DOHH2 (cell line): ENCODE measurements around the gene STPG1.

ENCODE experiments used
- H3F3A ChIP-seq: fragments of 200-600 bp; sonication (generic), shearing (Covaris generic); 2 replicates; pipeline ENCODE4 v1.6.0; 2016; ENCODE audit warnings: antibody characterized with exemption, mild to moderate bottlenecking; ENCODE audit not compliant: control insufficient read depth, insufficient read depth
- H3K27ac ChIP-seq: fragments of 200-600 bp; sonication (generic); 2 replicates; pipeline ENCODE4 v1.5.1; 2014; ENCODE audit warnings: low read depth, mild to moderate bottlenecking, low read length, moderate library complexity
- H3K27me3 ChIP-seq: fragments of 200-600 bp; sonication (generic); 2 replicates; pipeline ENCODE4 v1.6.1; 2014; ENCODE audit warnings: mild to moderate bottlenecking, low read length, mixed read lengths; ENCODE audit not compliant: control insufficient read depth
- H3K36me3 ChIP-seq: fragments of 200-600 bp; sonication (generic); 2 replicates; pipeline ENCODE4 v1.6.1; 2014; ENCODE audit warnings: mild to moderate bottlenecking, low read length, moderate library complexity, mixed read lengths; ENCODE audit not compliant: control insufficient read depth
- H3K4me1 ChIP-seq: fragments of 200-600 bp; sonication (generic); 2 replicates; pipeline ENCODE4 v1.6.1; 2014; ENCODE audit warnings: mild to moderate bottlenecking, low read length, mixed read lengths; ENCODE audit not compliant: control insufficient read depth
- H3K4me2 ChIP-seq: fragments of 200-600 bp; sonication (generic); 2 replicates; pipeline ENCODE4 v1.6.0; 2014; ENCODE audit warnings: mild to moderate bottlenecking, low read length, moderate library complexity
- H3K4me3 ChIP-seq: fragments of 200-600 bp; sonication (generic); 2 replicates; pipeline ENCODE4 v1.5.1; 2014; ENCODE audit warnings: mild to moderate bottlenecking, low read length, mixed read lengths
- H3K79me2 ChIP-seq: fragments of 200-600 bp; sonication (generic); 2 replicates; pipeline ENCODE4 v1.6.1; 2014; ENCODE audit warnings: mild to moderate bottlenecking, low read length, mixed read lengths; ENCODE audit not compliant: control insufficient read depth
- H3K9me2 ChIP-seq: fragments of 200-600 bp; sonication (generic); replicated peaks from 2 replicates; pipeline ENCODE4 v1.6.1; 2014; ENCODE audit warnings: mild to moderate bottlenecking, low read length, mixed read lengths; ENCODE audit not compliant: control insufficient read depth
- H3K9me3 ChIP-seq: fragments of 200-600 bp; sonication (generic); 2 replicates; pipeline ENCODE4 v1.6.1; 2014; ENCODE audit warnings: antibody characterized with exemption, low read length, mixed read lengths; ENCODE audit not compliant: control insufficient read depth, insufficient read depth
- H4K20me1 ChIP-seq: fragments of 200-600 bp; sonication (generic); 2 replicates; pipeline ENCODE4 v1.6.0; 2014; ENCODE audit warnings: low read depth, mild to moderate bottlenecking, antibody characterized with exemption, low read length, moderate library complexity; ENCODE audit not compliant: control insufficient read depth, insufficient read depth
- EZH2phosphoT487 ChIP-seq: fragments of 200-600 bp; sonication (generic); IDR thresholded peaks from 2 replicates; pipeline ENCODE4 v1.6.1; 2017; ENCODE audit warnings: borderline replicate concordance, mild to moderate bottlenecking, antibody characterized with exemption, low read length, moderate library complexity, mixed read lengths
- TF ChIP-seq, protein P1 (sequence below): fragments of 200-600 bp; sonication (generic); IDR thresholded peaks from one replicate; pipeline ENCODE4 v1.5.1; 2014; ENCODE audit warnings: antibody characterized with exemption, mild to moderate bottlenecking, low read depth, low read length; ENCODE audit not compliant: poor library complexity, severe bottlenecking

STPG1 gene

GRCh38 chr1:24388331-24388885 is 25.2 kb downstream of the STPG1 start:
- Histone ChIP-seq H3K9me3 (no peaks in the 10 kb centered on the region), H3K36me3 (no peaks in the 10 kb centered on the region; the same call in 1 of the 2 replicates), H3K9me2 (no peaks in the 10 kb centered on the region), H3K79me2 (no peaks in the 10 kb centered on the region), H3K27me3 (no peaks in the 10 kb centered on the region), H3F3A (peaks cover 21% of the 10 kb centered on the region), H4K20me1 (no peaks in the 10 kb centered on the region), H3K27ac (no peak overlapping the region), H3K4me1 (peaks cover 47% of the 10 kb centered on the region), H3K4me2 (no peak overlapping the region), H3K4me3 (no peak overlapping the region)
- no peak for TF ChIP-seq EZH2phosphoT487
- TF ChIP-seq, protein P1, sequence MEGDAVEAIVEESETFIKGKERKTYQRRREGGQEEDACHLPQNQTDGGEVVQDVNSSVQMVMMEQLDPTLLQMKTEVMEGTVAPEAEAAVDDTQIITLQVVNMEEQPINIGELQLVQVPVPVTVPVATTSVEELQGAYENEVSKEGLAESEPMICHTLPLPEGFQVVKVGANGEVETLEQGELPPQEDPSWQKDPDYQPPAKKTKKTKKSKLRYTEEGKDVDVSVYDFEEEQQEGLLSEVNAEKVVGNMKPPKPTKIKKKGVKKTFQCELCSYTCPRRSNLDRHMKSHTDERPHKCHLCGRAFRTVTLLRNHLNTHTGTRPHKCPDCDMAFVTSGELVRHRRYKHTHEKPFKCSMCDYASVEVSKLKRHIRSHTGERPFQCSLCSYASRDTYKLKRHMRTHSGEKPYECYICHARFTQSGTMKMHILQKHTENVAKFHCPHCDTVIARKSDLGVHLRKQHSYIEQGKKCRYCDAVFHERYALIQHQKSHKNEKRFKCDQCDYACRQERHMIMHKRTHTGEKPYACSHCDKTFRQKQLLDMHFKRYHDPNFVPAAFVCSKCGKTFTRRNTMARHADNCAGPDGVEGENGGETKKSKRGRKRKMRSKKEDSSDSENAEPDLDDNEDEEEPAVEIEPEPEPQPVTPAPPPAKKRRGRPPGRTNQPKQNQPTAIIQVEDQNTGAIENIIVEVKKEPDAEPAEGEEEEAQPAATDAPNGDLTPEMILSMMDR: no peak

DNA sequence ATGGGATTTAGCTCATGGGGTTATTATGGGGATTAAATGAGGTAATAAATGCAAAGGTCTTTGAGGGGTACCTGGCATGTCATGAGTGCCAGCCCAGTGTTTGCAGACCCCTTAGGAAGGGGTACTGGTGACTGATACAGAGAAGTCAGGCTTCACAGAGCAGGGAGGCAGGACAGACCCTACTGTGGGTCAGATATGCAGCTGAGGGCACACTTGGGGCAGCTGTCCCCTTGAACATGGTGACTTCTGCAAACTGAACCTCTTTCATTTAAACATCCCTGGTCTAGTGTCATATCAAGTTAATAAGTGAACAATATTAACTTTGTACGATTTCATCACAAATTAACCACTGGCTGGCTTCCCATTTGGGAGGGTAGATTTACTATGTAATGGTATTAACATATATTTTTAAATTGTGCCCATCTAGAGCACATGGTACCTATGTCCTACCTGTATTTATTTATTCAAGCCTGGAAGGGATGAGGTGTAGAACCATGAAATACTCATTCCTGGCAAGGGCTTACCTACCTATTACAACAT is 25.9 kb downstream of the STPG1 start:
- Histone ChIP-seq H3K4me3 (no peak overlapping the region), H3K9me3 (no peaks in the 10 kb centered on the region), H3K36me3 (no peaks in the 10 kb centered on the region; the same call in 1 of the 2 replicates), H4K20me1 (no peaks in the 10 kb centered on the region), H3K27ac (no peak overlapping the region), H3K4me1 (peaks cover 40% of the 10 kb centered on the region), H3F3A (peaks cover 14% of the 10 kb centered on the region), H3K4me2 (no peak overlapping the region), H3K79me2 (no peaks in the 10 kb centered on the region), H3K9me2 (no peaks in the 10 kb centered on the region), H3K27me3 (no peaks in the 10 kb centered on the region)
- TF ChIP-seq, protein P1: no peak
- TF ChIP-seq EZH2phosphoT487: no peak

DNA sequence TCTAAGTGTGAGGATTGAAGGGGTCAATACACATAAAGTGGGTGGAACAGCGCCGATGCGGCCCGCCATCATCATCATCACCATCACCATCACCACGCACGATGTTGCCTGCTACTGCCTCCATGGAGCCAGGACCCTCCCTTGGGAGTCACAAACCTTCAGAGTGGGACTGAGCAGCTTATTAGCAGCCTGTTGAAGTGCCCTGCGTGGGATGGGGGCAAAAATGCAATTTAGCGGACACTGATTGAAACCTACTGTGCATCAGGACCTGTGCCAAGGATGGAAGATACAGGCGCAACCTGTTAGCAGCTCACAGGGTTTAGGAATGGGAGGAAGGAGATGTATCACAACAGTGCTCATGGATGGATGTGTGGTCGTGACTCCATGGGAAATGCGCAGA is 26.7 kb downstream of the STPG1 start:
- Histone ChIP-seq H3K4me2 (no peak overlapping the region), H3K27ac (no peak overlapping the region), H3K9me3 (no peaks in the 10 kb centered on the region), H3K79me2 (no peaks in the 10 kb centered on the region), H3K4me3 (no peak overlapping the region), H4K20me1 (no peaks in the 10 kb centered on the region), H3K36me3 (no peaks in the 10 kb centered on the region; the same call in 1 of the 2 replicates), H3K9me2 (no peaks in the 10 kb centered on the region), H3F3A (peaks cover 7% of the 10 kb centered on the region), H3K4me1 (peaks cover 32% of the 10 kb centered on the region), H3K27me3 (no peaks in the 10 kb centered on the region)
- TF ChIP-seq EZH2phosphoT487: no peak
- TF ChIP-seq, protein P1: no peak
